HG03196 (cell line): ENCODE data around the gene KLK1.

Source experiments
- ATAC-seq: cut with Tn5 transposase; IDR thresholded peaks from one replicate; pipeline ENCODE4 v1.9.1; 2021; ENCODE audit not compliant: unreplicated experiment

The KLK1 gene

GRCh38 chr19:50836543-50837195, 13.1 kb upstream of the KLK1 start:
- ATAC-seq = no peak

GRCh38 chr19:50835785-50836542, 12.4 kb upstream of the KLK1 start:
- ATAC-seq = peak; percentile 81

GRCh38 chr19:50835103-50835784, 11.7 kb upstream of the KLK1 start:
- ATAC-seq = no peak

- no peak for ATAC-seq
Observed at GRCh38 chr19:50833802-50834167, 10.2 kb upstream of the KLK1 start.

- ATAC-seq = no peak
Observed at GRCh38 chr19:50833117-50833801, 9.7 kb upstream of the KLK1 start, which contains the start of gene KLK15. Gene KLK15, minus strand, starts transcription at chr19:50833574. Its CDS starts 2,082 bp downstream, at chr19:50831492.

GRCh38 chr19:50832666-50833065, 9.1 kb upstream of the KLK1 start:
- no peak for ATAC-seq

GRCh38 chr19:50831026-50831396, 7.4 kb upstream of the KLK1 start:
- no peak for ATAC-seq

GRCh38 chr19:50830266-50831025, 6.9 kb upstream of the KLK1 start:
- ATAC-seq = no peak

- no peak for ATAC-seq
Observed at GRCh38 chr19:50829801-50830200, 6.2 kb upstream of the KLK1 start.

- ATAC-seq = no peak
Observed at GRCh38 chr19:50827476-50827875, 3.9 kb upstream of the KLK1 start.

GRCh38 chr19:50826492-50827240, 3.1 kb upstream of the KLK1 start:
- no peak for ATAC-seq

- no peak for ATAC-seq
Observed at GRCh38 chr19:50822661-50823208, 852 bp downstream of the KLK1 start.

GRCh38 chr19:50821622-50822021, 2.0 kb downstream of the KLK1 start:
- ATAC-seq = no peak

- ATAC-seq = no peak
Observed at GRCh38 chr19:50821248-50821612, 2.4 kb downstream of the KLK1 start.

- no peak for ATAC-seq
Observed at GRCh38 chr19:50820549-50821247, 2.9 kb downstream of the KLK1 start.

GRCh38 chr19:50820086-50820485, 3.5 kb downstream of the KLK1 start:
- no peak for ATAC-seq

GRCh38 chr19:50819636-50820035, 4.0 kb downstream of the KLK1 start:
- ATAC-seq = no peak

GRCh38 chr19:50818859-50819472, 4.6 kb downstream of the KLK1 start:
- no peak for ATAC-seq
